GM23338 (cell line): ENCODE measurements around the gene NIPSNAP2. TPM values are rescaled to one million over a fixed set of nuclear protein-coding genes. Genes with fewer than 3 reads are reported as not detected.

ENCODE experiments used
- ATAC-seq: fragments of 200-7000 bp; cut with Tn5 transposase; 3 replicates; pipeline ENCODE4 v1.9.1; 2020
- DNase-seq: peaks from one replicate; pipeline ENCODE4 v3.0.0-alpha.2; 2015; ENCODE audit warnings: low spot score
- H2AFZ ChIP-seq: fragments of 200-600 bp; sonication (generic); 2 replicates; pipeline ENCODE4 v1.8.0; 2016; ENCODE audit warnings: antibody characterized with exemption, mild to moderate bottlenecking, moderate library complexity
- H3F3A ChIP-seq: fragments of 200-600 bp; sonication (generic); replicated peaks from 2 replicates; pipeline ENCODE4 v1.8.0; 2017; ENCODE audit warnings: antibody characterized with exemption, mixed run types, low read depth
- H3K27ac ChIP-seq: fragments of 200-600 bp; sonication (generic); 2 replicates; pipeline ENCODE4 v1.6.1; 2016; ENCODE audit warnings: low read depth
- H3K27me3 ChIP-seq: fragments of 200-600 bp; sonication (generic); 2 replicates; pipeline ENCODE4 v1.8.0; 2016; ENCODE audit warnings: mild to moderate bottlenecking, mixed run types, moderate library complexity; ENCODE audit not compliant: insufficient read depth
- H3K36me3 ChIP-seq: fragments of 200-600 bp; sonication (generic); 2 replicates; pipeline ENCODE4 v1.8.0; 2016; ENCODE audit warnings: mild to moderate bottlenecking; ENCODE audit not compliant: insufficient read depth
- H3K4me1 ChIP-seq: fragments of 200-600 bp; sonication (generic); 2 replicates; pipeline ENCODE4 v1.8.0; 2016; ENCODE audit warnings: mild to moderate bottlenecking, moderate library complexity; ENCODE audit not compliant: insufficient read depth
- H3K4me2 ChIP-seq: fragments of 200-600 bp; sonication (generic); 2 replicates; pipeline ENCODE4 v1.7.1; 2017; ENCODE audit warnings: mixed run types
- H3K4me3 ChIP-seq: fragments of 200-600 bp; sonication (generic); 2 replicates; pipeline ENCODE4 v1.6.1; 2016; ENCODE audit warnings: mixed run types
- H3K79me2 ChIP-seq: fragments of 200-600 bp; sonication (generic); replicated peaks from 2 replicates; pipeline ENCODE4 v1.8.0; 2017; ENCODE audit warnings: mild to moderate bottlenecking; ENCODE audit not compliant: insufficient read depth
- H3K9me2 ChIP-seq: fragments of 200-600 bp; sonication (generic); 2 replicates; pipeline ENCODE4 v1.8.0; 2017; ENCODE audit not compliant: insufficient read depth
- H4K20me1 ChIP-seq: fragments of 200-600 bp; sonication (generic); replicated peaks from 2 replicates; pipeline ENCODE4 v1.8.0; 2017; ENCODE audit warnings: mild to moderate bottlenecking; ENCODE audit not compliant: insufficient read depth
- H3K27ac Mint-ChIP-seq: 2 replicates; pipeline ENCODE4 v1.8.0; 2020; ENCODE audit warnings: inconsistent platforms, mild to moderate bottlenecking, moderate library complexity, mixed read lengths
- H3K27me3 Mint-ChIP-seq: 3 replicates; pipeline ENCODE4 v1.8.0; 2022; ENCODE audit warnings: low read depth, mild to moderate bottlenecking, moderate library complexity, mixed read lengths, inconsistent platforms; ENCODE audit not compliant: insufficient read depth, poor library complexity
- H3K36me3 Mint-ChIP-seq: 3 replicates; pipeline ENCODE4 v1.8.0; 2021; ENCODE audit warnings: low read depth, mild to moderate bottlenecking, inconsistent platforms, moderate library complexity, mixed read lengths
- H3K4me1 Mint-ChIP-seq: 3 replicates; pipeline ENCODE4 v1.8.0; 2020; ENCODE audit warnings: mild to moderate bottlenecking, inconsistent platforms, mixed read lengths
- H3K4me3 Mint-ChIP-seq: 3 replicates; pipeline ENCODE4 v1.8.0; 2021; ENCODE audit warnings: moderate library complexity, mild to moderate bottlenecking, inconsistent platforms, mixed read lengths
- H3K9me3 Mint-ChIP-seq: 3 replicates; pipeline ENCODE4 v1.8.0; 2020; ENCODE audit warnings: moderate library complexity, mild to moderate bottlenecking, inconsistent platforms, mixed read lengths
- CREB1 ChIP-seq: fragments of 250-450 bp; sonication (Bioruptor Pico); IDR thresholded peaks from 2 replicates; pipeline ENCODE4 v1.5.0; 2020; ENCODE audit warnings: low read depth, mild to moderate bottlenecking, moderate library complexity
- EZH2 ChIP-seq: fragments of 200-600 bp; sonication (generic); IDR thresholded peaks from one replicate; pipeline ENCODE4 v1.8.0; 2017; ENCODE audit warnings: antibody characterized with exemption, mild to moderate bottlenecking, low read depth; ENCODE audit not compliant: unreplicated experiment
- EZH2phosphoT487 ChIP-seq: fragments of 200-600 bp; sonication (generic); IDR thresholded peaks from one replicate; pipeline ENCODE4 v1.8.1; 2018; ENCODE audit warnings: antibody characterized with exemption; ENCODE audit not compliant: unreplicated experiment
- JUNB ChIP-seq: IDR thresholded peaks from one replicate; pipeline ENCODE4 v1.6.1; 2016; ENCODE audit warnings: antibody characterized with exemption; ENCODE audit not compliant: unreplicated experiment
- NANOG ChIP-seq: IDR thresholded peaks from 2 replicates; pipeline ENCODE4 v1.6.1; 2016; ENCODE audit warnings: antibody characterized with exemption, borderline replicate concordance
- POLR2AphosphoS5 ChIP-seq: IDR thresholded peaks from 2 replicates; pipeline ENCODE4 v1.6.1; 2016; ENCODE audit warnings: antibody characterized with exemption, low read depth
- STAT1 ChIP-seq: IDR thresholded peaks from one replicate; pipeline ENCODE4 v1.6.1; 2016; ENCODE audit warnings: antibody characterized with exemption; ENCODE audit not compliant: unreplicated experiment
- ZNF114 ChIP-seq: fragments of 250-450 bp; sonication (Bioruptor Pico); IDR thresholded peaks from 2 replicates; pipeline ENCODE4 v1.5.0; 2020; ENCODE audit warnings: mild to moderate bottlenecking, moderate library complexity
- ZNF331 ChIP-seq: fragments of 250-450 bp; sonication (Bioruptor Pico); IDR thresholded peaks from 2 replicates; pipeline ENCODE4 v1.5.0; 2020; ENCODE audit warnings: low read depth, mild to moderate bottlenecking, moderate library complexity
- polyA plus RNA-seq: library from polyadenylated mRNA; unstranded; fragments of >200 nt; fragmentation: Nextera tagmentation; extraction: Ambion mirVana; gene quantifications from 2 replicates; pipeline ENCODE4 v1.2.1, GENCODE V29; 2016
- total RNA-seq: library from RNA; depleted of rRNA; stranded (reverse); fragments of >200 nt; shearing (Covaris generic); gene quantifications from 2 replicates; pipeline ENCODE4 v1.2.3, GENCODE V29; 2014
- TF ChIP-seq, protein P1 (sequence below): fragments of 250-450 bp; sonication (Bioruptor Pico); IDR thresholded peaks from 2 replicates; pipeline ENCODE4 v1.5.0; 2020; ENCODE audit warnings: mild to moderate bottlenecking, moderate library complexity
- TF ChIP-seq, protein P2 (sequence below), 2 experiments: fragments of 200-600 bp in 1 of 2; sonication (generic) in 1 of 2; conservative IDR thresholded peaks; 2 replicates each; pipeline versions ENCODE4 v1.5.1 to v1.6.1; 2016 to 2017; ENCODE audit warnings: antibody characterized with exemption in 2 of 2, low read depth in 2 of 2, mild to moderate bottlenecking in 2 of 2, moderate library complexity in 1 of 2
- TF ChIP-seq, protein P3 (sequence below): IDR thresholded peaks from one replicate; pipeline ENCODE4 v1.6.1; 2018; ENCODE audit warnings: antibody characterized with exemption; ENCODE audit not compliant: unreplicated experiment
- TF ChIP-seq, protein P4 (sequence below): IDR thresholded peaks from 2 replicates; pipeline ENCODE4 v1.6.1; 2016; ENCODE audit warnings: antibody characterized with exemption

Gene NIPSNAP2
- total and polyA plus RNA-seq, 2 experiments from 2014 or later, result 29.8 to 30.5 TPM

DNA sequence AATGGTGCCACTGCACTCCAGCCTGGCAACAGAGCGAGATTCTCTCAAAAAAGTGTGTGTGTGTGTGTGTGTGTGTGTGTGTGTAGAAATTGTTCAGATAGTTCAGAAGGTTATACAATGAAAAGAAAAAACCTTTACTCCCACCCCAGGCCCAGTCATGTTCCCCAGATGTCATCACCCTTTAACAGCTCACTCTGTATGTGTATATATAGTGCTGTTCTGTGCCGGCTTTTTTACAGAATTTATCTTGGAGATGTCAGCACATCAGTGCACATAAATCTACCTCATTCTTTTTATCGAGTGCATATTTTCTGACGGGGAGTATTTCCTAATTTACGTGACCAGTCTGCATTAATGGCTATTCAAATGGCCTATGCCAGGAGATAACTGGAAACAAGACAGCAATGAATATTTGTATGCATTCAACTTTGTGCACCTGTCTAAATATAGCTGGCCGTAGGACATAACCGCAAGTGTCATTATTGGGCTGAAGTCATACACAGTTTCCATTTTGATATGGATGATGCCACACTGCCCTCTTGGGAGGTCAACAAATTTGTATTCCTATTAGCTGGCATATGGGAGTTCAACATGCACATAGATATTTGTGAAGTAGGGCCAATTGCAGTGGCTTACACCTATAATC is 11.7 kb downstream of the NIPSNAP2 start:
- Histone ChIP-seq H3K4me1 (no peaks in the 10 kb centered on the region), H3K79me2 (peaks cover 18% of the 10 kb centered on the region; the same call in 1 of the 2 replicates), H3F3A (no peaks in the 10 kb centered on the region), H3K36me3 (no peaks in the 10 kb centered on the region; the same call in 1 of the 2 replicates), H3K27ac (no peak overlapping the region), H3K27me3 (no peaks in the 10 kb centered on the region), H3K9me2 (no peaks in the 10 kb centered on the region), H3K4me2 (no peak overlapping the region), H2AFZ (no peak overlapping the region), H4K20me1 (peaks cover 5% of the 10 kb centered on the region), H3K4me3 (no peak overlapping the region)
- DNase-seq (no peak), ATAC-seq (no peak)
- no peak overlapping the region for H3K4me3 Mint-ChIP-seq
- H3K9me3 Mint-ChIP-seq, result no peaks in the 10 kb centered on the region
- peaks cover 4% of the 10 kb centered on the region; the same call in 2 of the 3 replicates for H3K4me1 Mint-ChIP-seq
- H3K27ac Mint-ChIP-seq, result no peak overlapping the region
- peaks cover 17% of the 10 kb centered on the region for H3K36me3 Mint-ChIP-seq
- no peak for TF ChIP-seq JUNB
- no peak for TF ChIP-seq POLR2AphosphoS5
- no peak for TF ChIP-seq NANOG
- TF ChIP-seq, protein P1, sequence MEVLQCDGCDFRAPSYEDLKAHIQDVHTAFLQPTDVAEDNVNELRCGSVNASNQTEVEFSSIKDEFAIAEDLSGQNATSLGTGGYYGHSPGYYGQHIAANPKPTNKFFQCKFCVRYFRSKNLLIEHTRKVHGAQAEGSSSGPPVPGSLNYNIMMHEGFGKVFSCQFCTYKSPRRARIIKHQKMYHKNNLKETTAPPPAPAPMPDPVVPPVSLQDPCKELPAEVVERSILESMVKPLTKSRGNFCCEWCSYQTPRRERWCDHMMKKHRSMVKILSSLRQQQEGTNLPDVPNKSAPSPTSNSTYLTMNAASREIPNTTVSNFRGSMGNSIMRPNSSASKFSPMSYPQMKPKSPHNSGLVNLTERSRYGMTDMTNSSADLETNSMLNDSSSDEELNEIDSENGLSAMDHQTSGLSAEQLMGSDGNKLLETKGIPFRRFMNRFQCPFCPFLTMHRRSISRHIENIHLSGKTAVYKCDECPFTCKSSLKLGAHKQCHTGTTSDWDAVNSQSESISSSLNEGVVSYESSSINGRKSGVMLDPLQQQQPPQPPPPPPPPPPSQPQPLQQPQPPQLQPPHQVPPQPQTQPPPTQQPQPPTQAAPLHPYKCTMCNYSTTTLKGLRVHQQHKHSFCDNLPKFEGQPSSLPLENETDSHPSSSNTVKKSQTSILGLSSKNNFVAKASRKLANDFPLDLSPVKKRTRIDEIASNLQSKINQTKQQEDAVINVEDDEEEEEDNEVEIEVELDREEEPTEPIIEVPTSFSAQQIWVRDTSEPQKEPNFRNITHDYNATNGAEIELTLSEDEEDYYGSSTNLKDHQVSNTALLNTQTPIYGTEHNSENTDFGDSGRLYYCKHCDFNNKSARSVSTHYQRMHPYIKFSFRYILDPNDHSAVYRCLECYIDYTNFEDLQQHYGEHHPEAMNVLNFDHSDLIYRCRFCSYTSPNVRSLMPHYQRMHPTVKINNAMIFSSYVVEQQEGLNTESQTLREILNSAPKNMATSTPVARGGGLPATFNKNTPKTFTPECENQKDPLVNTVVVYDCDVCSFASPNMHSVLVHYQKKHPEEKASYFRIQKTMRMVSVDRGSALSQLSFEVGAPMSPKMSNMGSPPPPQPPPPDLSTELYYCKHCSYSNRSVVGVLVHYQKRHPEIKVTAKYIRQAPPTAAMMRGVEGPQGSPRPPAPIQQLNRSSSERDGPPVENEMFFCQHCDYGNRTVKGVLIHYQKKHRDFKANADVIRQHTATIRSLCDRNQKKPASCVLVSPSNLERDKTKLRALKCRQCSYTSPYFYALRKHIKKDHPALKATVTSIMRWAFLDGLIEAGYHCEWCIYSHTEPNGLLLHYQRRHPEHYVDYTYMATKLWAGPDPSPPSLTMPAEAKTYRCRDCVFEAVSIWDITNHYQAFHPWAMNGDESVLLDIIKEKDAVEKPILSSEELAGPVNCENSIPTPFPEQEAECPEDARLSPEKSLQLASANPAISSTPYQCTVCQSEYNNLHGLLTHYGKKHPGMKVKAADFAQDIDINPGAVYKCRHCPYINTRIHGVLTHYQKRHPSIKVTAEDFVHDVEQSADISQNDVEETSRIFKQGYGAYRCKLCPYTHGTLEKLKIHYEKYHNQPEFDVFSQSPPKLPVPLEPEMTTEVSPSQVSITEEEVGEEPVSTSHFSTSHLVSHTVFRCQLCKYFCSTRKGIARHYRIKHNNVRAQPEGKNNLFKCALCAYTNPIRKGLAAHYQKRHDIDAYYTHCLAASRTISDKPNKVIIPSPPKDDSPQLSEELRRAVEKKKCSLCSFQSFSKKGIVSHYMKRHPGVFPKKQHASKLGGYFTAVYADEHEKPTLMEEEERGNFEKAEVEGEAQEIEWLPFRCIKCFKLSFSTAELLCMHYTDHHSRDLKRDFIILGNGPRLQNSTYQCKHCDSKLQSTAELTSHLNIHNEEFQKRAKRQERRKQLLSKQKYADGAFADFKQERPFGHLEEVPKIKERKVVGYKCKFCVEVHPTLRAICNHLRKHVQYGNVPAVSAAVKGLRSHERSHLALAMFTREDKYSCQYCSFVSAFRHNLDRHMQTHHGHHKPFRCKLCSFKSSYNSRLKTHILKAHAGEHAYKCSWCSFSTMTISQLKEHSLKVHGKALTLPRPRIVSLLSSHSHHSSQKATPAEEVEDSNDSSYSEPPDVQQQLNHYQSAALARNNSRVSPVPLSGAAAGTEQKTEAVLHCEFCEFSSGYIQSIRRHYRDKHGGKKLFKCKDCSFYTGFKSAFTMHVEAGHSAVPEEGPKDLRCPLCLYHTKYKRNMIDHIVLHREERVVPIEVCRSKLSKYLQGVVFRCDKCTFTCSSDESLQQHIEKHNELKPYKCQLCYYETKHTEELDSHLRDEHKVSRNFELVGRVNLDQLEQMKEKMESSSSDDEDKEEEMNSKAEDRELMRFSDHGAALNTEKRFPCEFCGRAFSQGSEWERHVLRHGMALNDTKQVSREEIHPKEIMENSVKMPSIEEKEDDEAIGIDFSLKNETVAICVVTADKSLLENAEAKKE (CRISPR knock-in tag), result no peak
- TF ChIP-seq, protein P2, sequence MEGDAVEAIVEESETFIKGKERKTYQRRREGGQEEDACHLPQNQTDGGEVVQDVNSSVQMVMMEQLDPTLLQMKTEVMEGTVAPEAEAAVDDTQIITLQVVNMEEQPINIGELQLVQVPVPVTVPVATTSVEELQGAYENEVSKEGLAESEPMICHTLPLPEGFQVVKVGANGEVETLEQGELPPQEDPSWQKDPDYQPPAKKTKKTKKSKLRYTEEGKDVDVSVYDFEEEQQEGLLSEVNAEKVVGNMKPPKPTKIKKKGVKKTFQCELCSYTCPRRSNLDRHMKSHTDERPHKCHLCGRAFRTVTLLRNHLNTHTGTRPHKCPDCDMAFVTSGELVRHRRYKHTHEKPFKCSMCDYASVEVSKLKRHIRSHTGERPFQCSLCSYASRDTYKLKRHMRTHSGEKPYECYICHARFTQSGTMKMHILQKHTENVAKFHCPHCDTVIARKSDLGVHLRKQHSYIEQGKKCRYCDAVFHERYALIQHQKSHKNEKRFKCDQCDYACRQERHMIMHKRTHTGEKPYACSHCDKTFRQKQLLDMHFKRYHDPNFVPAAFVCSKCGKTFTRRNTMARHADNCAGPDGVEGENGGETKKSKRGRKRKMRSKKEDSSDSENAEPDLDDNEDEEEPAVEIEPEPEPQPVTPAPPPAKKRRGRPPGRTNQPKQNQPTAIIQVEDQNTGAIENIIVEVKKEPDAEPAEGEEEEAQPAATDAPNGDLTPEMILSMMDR (conservative IDR thresholded peaks at IDR 0.05; ENCODE audit: low read depth in 2 of 2), result no peak
- TF ChIP-seq ZNF114 (CRISPR knock-in tag), result no peak
- no peak for TF ChIP-seq EZH2
- TF ChIP-seq STAT1, result no peak
- no peak for TF ChIP-seq EZH2phosphoT487
- no peak for TF ChIP-seq ZNF331
- TF ChIP-seq, protein P3, sequence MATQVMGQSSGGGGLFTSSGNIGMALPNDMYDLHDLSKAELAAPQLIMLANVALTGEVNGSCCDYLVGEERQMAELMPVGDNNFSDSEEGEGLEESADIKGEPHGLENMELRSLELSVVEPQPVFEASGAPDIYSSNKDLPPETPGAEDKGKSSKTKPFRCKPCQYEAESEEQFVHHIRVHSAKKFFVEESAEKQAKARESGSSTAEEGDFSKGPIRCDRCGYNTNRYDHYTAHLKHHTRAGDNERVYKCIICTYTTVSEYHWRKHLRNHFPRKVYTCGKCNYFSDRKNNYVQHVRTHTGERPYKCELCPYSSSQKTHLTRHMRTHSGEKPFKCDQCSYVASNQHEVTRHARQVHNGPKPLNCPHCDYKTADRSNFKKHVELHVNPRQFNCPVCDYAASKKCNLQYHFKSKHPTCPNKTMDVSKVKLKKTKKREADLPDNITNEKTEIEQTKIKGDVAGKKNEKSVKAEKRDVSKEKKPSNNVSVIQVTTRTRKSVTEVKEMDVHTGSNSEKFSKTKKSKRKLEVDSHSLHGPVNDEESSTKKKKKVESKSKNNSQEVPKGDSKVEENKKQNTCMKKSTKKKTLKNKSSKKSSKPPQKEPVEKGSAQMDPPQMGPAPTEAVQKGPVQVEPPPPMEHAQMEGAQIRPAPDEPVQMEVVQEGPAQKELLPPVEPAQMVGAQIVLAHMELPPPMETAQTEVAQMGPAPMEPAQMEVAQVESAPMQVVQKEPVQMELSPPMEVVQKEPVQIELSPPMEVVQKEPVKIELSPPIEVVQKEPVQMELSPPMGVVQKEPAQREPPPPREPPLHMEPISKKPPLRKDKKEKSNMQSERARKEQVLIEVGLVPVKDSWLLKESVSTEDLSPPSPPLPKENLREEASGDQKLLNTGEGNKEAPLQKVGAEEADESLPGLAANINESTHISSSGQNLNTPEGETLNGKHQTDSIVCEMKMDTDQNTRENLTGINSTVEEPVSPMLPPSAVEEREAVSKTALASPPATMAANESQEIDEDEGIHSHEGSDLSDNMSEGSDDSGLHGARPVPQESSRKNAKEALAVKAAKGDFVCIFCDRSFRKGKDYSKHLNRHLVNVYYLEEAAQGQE, result no peak
- TF ChIP-seq CREB1 (CRISPR knock-in tag), result no peak
- TF ChIP-seq, protein P4, sequence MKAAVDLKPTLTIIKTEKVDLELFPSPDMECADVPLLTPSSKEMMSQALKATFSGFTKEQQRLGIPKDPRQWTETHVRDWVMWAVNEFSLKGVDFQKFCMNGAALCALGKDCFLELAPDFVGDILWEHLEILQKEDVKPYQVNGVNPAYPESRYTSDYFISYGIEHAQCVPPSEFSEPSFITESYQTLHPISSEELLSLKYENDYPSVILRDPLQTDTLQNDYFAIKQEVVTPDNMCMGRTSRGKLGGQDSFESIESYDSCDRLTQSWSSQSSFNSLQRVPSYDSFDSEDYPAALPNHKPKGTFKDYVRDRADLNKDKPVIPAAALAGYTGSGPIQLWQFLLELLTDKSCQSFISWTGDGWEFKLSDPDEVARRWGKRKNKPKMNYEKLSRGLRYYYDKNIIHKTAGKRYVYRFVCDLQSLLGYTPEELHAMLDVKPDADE, result no peak
- H3K27me3 Mint-ChIP-seq, result no peaks in the 10 kb centered on the region
